ENCODE measurements around the gene CAMKMT.

The CAMKMT gene

DNA sequence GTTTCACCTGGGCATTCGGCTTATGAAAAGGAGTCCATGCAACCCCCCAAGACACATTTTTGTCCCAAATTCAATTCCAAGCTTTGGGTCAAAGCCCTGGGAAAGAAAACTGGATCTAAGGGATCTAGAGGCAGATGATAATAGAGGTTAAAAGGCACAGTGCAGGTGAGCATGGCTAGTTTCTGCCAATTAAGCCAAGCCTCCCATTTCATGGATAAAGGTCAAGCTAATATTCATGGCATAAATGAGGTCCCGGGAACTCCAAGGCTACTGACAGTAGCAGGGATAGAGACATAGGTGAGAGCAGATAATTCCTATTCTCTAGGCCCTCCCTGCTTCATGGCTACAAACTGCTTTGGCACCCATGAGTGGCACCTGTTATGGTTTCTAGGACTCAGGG is 83.1 kb downstream of the CAMKMT start:
- H3K4me3 ChIP-seq (ENCODE audit: control insufficient read depth, low read depth, low read length): no peak overlapping the region
- TF ChIP-seq CTCF (IDR thresholded peaks at IDR 0.05; ENCODE audit: control insufficient read depth, insufficient read depth, low read depth, low read length, missing control alignments): no peak
- DNase-seq (ENCODE audit: low read depth): no peak

- DNase-seq (ENCODE audit: low read depth): no peak
- H3K4me3 ChIP-seq (ENCODE audit: control insufficient read depth, low read depth, low read length): no peak overlapping the region
- TF ChIP-seq CTCF (IDR thresholded peaks at IDR 0.05; ENCODE audit: control insufficient read depth, insufficient read depth, low read depth, low read length, missing control alignments): no peak
Observed at GRCh38 chr2:44448860-44449527, 87.2 kb downstream of the CAMKMT start.

GRCh38 chr2:44450082-44450481 is 88.3 kb downstream of the CAMKMT start:
- TF ChIP-seq CTCF (IDR thresholded peaks at IDR 0.05; ENCODE audit: control insufficient read depth, insufficient read depth, low read depth, low read length, missing control alignments): no peak
- no peak overlapping the region for H3K4me3 ChIP-seq (ENCODE audit: control insufficient read depth, low read depth, low read length)

DNA sequence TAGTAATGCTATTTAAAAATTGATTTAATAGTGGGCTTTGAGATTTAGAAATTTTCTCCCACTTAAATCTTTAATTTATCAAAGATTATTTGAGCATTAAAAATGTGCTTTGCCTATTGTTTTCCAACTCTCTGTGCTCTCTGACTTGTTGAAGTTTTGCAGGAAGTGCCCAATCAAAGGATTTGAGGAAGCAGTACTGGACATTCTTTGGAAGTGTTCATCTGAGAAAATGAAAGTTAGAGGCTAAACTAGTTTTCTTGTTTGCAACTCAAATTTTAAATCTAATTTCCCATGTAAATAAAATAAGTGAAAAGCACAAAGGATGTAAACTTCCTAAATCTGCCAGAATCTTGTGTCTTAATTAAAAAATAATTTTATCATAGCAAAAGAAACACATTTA is 89.1 kb downstream of the CAMKMT start:
- DNase-seq (ENCODE audit: low read depth): no peak
- no peak for TF ChIP-seq CTCF (IDR thresholded peaks at IDR 0.05; ENCODE audit: control insufficient read depth, insufficient read depth, low read depth, low read length, missing control alignments)
- H3K4me3 ChIP-seq (ENCODE audit: control insufficient read depth, low read depth, low read length): no peak overlapping the region

More at GRCh38 chr2:44450082-44450481, 88.3 kb downstream of the CAMKMT start:
- DNase-seq (ENCODE audit: low read depth): no peak

- no peak for DNase-seq (ENCODE audit: low read depth)
Observed at GRCh38 chr2:44452069-44452583, 90.4 kb downstream of the CAMKMT start.

GRCh38 chr2:44453259-44453658 is 91.5 kb downstream of the CAMKMT start:
- no peak overlapping the region for H3K4me3 ChIP-seq (ENCODE audit: control insufficient read depth, low read depth, low read length)
- DNase-seq (ENCODE audit: low read depth): no peak
- no peak for TF ChIP-seq CTCF (IDR thresholded peaks at IDR 0.05; ENCODE audit: control insufficient read depth, insufficient read depth, low read depth, low read length, missing control alignments)

More at GRCh38 chr2:44452069-44452583, 90.4 kb downstream of the CAMKMT start:
- H3K4me3 ChIP-seq (ENCODE audit: control insufficient read depth, low read depth, low read length): no peak overlapping the region
- TF ChIP-seq CTCF (IDR thresholded peaks at IDR 0.05; ENCODE audit: control insufficient read depth, insufficient read depth, low read depth, low read length, missing control alignments): no peak
